HG03175 (cell line): Measurements from ENCODE around the gene C1GALT1.

ENCODE experiments used
- ATAC-seq: cut with Tn5 transposase; IDR thresholded peaks from one replicate; pipeline ENCODE4 v1.9.1; 2021; ENCODE audit warnings: mild to moderate bottlenecking, moderate library complexity; ENCODE audit not compliant: unreplicated experiment

Gene C1GALT1

DNA sequence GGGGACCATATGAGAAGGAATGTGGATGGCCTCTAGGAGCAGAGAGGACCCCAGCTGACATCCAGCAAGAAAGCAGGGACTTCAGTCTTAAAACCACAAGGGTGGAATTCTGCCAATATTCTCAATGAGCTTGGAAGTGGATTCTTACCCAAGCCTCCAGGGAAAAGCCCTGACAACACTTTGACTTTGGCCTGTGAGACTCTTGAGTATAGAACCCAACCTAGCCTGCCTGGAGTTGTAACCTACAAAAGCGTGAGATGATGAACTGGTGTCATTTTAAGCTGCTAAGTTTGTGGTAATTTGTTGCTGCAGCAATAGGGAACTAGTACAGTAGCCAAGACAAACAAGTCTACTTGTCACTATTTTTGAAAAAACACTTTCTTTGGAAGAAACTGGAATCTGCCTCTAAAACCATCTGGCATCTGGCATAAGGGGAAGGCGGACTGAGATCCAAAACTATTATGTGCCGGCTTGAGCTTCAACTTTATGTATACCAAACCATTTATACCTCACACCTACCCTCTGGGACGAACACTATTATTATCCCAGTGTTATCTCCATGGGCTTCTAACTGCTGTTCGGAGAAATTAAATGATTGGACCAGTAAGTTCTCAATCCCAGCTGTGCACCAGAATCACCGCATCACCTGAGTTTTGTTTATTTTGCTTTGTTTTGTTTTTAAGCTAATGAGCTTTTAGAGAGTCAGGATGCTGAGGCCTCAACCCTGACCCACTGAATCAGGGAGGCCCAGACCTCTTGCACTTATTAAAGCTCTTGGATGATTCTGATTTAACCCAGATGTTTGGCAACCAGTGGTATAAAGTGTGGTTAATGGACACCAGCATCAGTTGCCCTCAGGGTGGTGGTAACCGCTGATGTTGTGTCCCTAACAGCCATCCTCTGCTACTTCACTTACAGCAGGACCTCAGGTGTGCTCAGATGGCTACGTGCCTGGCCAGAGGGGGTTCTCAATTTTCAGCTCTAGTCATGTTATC is 83.0 kb downstream of the C1GALT1 start:
- no peak for ATAC-seq

DNA sequence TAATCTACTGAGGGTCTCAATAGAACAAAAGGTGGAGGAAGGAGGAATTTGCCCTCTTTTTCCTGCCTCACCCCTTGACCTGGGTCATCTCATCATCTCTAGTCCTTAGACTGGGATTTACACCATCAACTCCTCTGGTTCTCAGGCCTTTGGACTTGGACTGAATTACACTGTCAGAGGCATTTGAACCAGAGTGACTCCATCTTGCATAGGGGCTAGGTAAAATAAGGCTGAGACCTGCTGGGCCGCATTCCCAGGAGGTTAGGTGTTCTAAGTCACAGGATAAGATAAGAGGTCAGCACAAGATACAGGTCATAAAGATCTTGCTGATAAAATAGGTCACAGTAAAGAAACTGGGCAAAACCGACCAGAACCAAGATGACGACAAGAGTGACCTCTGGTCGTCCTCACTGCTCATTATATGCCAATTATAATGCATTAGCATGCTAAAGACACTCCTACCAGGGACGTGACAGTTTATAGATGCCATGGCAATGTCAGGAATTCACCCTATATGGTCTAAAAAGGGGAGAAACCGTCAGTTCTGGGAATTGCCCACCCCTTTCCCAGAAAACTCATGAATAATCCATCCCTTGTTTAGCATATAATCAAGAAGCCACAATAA is 84.0 kb downstream of the C1GALT1 start:
- no peak for ATAC-seq

DNA sequence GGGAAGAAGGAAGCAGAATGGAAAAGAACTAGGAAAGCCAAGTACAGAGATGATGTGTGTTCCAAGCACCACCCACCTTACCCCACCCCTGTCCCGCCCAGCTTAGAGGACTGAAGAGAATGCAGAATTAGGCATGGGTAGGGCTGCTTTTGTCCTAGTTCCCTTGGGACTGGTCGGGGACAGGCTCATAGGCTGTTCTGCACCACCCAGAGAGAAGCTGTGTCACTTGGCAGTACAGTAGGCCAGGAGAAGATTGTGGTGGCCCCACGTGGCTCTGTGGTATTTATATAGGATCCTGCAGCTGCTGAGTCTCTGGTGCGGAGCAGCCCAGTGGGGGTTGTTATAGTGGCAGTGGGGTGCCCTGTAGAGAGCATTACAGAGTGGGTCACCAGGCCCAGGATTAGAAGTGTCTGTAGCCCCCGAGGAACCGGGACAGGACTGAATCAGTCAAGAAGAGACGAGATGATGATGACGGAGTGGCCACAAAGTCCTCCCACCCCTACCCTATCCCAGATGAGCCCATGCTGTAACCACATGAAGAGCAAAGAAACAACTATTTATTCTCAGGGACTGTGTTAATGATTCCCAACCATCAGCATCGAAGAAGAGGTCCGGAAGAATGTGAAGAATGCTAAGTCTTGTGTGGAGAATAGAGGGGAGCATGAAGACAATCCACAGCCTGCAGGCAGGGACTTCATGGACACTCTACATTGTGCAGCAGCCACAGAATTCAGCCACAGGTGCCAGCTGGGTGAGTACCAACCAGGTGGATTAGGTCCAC is 88.9 kb downstream of the C1GALT1 start:
- no peak for ATAC-seq

DNA sequence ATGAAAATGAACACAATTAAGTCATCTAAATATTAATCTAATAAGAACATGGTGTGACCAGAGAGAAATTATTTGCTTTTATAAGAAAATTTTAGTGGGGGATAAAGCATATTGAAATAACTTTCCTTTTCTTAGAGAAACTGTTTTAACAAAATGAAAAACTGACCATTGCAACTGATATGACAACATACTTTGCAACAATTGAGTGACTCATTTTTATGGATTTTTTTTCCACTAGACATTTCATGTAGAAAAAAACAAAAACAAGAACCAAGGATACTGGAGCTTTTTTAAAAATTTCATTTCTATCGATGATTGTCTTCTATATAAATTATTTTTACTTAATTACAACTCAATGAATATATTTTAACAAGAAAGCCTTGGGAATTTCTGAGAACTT is 90.0 kb downstream of the C1GALT1 start:
- ATAC-seq: no peak

DNA sequence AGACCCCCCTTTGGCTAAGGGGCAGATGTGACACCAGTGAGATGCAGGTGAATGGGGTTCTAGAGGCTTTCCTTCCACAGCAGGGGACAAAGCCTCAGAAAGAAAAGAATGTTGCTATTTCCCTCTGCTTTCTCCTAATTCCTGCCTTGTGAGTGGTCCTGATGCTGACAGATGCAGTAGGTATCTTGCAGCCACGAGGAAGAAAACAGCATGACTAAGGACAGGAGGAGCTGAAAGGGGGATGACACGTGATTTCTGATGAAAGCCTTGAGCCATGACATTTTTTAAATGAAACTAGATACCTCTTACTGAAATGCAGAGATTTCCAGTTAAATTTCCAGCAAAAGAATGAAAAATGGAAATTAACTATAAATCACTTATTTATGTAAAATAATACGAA is 92.4 kb downstream of the C1GALT1 start:
- no peak for ATAC-seq

DNA sequence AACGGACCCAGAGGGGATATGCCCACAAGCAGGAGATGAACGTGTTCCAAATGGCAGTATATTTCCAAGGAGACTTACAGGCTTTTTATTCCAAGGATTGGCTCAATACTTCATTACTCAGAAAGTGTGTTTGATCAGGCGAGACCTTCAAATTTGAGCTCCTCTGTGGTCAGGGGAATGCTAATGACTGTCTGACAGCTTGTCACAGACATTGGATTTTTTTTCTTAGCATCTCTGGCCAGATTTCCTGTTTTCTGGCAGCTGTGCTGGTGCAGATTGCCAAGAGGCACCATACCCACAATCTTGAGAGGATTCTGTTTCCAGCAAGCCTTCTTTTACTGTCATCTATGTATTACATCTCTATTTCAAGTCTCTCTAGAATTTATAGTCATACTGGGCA is 93.8 kb downstream of the C1GALT1 start:
- ATAC-seq: no peak

DNA sequence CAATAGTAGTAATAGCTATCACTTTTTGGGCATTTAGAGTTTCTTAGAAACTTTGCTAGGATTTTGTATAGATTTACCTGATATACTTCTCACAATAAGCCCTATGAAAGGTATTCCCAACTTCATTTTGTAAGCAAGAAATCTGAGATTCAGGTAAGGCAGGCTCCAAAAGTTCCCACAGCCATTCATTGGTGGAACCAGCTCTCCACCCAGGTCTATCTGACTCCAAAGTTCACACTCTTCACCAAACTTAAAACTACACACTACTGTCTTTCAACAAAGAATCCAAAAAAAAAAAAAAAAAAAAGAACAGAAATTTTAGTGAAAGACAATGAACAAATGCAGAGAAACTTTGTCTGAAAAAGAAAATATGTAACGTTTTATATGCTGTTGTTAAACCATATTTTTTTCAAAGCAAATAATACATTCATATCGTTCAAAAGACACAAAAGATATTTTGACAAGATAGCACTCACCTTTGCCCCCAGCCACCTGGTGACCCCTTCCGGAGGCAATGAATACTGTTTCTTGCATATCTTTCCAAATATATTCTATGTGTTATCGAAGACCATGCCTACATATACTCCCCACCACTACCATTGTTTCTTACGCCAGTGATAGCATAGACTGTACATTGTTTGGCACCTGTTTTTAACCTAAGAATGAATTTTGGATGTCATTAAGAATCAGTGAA is 108.2 kb downstream of the C1GALT1 start:
- ATAC-seq: no peak

DNA sequence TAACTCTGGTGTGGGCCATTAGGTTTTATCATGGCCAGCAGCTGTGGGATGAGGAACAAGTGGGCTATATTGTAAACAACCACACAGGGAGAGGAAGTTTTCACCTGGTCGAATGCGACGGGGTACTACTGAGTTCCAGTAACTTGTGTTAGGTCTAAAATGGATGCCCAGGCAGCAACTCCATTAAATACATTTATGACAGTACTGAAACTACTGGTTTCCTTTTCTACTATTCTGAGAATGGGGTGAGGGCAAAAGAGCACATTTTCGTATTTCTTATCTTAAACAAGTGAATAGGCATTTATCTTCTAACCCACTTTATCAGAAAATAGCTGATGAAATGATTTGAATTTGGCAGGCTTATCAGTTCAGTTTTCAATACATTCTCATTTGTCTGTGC is 109.7 kb downstream of the C1GALT1 start:
- no peak for ATAC-seq

DNA sequence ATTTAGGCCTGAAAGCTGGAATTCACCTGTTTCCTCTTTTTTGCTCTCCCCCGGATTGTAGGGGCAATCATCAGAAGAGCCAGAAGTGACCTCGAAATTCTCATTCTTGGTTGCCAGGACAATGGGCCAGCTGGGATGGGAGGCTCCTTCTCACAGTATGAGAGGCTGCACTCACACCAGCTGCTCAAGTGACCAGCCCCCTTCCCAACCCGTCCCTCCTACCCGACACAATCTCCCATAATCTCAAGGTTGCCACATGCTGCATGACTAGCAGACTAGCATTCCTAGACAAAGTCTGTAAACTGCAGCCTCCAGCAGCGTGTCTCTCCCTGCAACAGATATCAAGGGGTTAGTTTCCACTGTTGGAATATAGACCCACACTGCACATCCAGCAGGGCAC is 110.3 kb downstream of the C1GALT1 start:
- no peak for ATAC-seq

DNA sequence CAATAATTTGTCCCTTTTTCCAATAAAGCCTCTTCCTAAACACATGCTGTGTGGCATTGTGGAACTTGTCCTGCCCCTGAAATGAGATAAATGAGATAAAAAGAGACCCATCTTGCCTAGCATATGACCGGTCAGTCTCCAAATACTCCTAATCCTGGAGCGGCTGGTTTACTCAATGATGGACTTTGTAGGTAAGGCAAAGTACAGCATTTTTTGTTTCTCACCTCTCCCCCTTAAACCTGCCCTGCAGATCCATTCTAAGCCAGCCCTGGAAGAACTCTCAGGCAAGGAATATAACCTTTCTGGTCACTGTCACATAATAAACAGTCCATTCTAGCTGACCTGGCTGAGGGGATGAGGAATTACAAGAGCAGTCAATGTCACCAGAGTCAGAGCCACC is 110.7 kb downstream of the C1GALT1 start:
- no peak for ATAC-seq

DNA sequence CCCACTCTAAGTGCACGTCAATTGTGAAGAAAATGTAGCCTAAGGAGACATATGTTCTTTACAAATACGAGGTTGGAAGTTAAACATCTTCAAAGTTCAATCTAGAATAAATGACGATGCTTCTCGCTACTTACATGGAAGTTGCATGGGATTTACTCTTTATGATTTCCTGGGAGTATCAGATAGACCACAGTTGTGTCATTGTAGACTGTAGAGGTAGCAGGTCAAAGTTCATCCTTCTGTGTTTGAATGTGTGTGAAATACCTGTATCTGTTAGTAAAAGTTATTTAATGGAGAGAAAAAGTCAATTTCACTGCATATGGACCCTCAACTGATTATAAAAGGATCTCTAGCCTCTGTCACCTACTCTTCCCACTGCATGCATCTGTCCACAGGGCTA is 112.6 kb downstream of the C1GALT1 start:
- ATAC-seq: no peak
